NCI-H510A (cell line): ENCODE measurements around the gene TTC3.
"Not testable (repeated sequence)": the region's sequence is repeated elsewhere in the genome, so short reads cannot be mapped to it uniquely, and the experiment has no call there.

Experiments
- DNase-seq: peaks from one replicate; lab custom pipeline; 2025; lab: John Stamatoyannopoulos, UW

Gene TTC3

GRCh38 chr21:37072988-37073416 is at the start of gene TTC3, which contains the start of gene PIGP:
Gene TTC3, plus strand, starts transcription at chr21:37073254. Its CDS starts 14,004 bp downstream, at chr21:37087258.
Gene PIGP, minus strand, starts transcription at chr21:37073071. Its CDS starts 556 bp downstream, at chr21:37072515.
- DNase-seq = peak; percentile 86

GRCh38 chr21:37026499-37026898 is 46.6 kb upstream of the TTC3 start:
- no peak for DNase-seq

DNA sequence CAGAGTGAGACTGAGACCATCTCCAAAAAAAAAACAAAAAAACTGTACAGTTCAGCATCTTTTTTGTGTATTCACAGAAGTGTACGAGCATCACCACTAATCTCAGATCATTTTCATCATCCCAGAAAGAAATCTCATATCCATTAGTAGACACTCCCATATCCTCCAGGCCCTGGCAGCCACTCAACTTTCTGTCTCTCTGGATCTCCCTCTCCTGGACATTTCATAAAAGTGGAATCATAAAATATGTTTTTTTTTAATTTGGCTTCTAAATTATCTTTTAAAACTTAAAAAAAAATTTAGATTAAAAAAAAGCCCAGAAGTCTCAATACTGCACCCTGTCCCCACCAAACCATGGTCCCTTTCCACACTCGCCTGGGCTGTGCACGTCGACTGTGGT is 44.5 kb upstream of the TTC3 start:
- no peak for DNase-seq

DNA sequence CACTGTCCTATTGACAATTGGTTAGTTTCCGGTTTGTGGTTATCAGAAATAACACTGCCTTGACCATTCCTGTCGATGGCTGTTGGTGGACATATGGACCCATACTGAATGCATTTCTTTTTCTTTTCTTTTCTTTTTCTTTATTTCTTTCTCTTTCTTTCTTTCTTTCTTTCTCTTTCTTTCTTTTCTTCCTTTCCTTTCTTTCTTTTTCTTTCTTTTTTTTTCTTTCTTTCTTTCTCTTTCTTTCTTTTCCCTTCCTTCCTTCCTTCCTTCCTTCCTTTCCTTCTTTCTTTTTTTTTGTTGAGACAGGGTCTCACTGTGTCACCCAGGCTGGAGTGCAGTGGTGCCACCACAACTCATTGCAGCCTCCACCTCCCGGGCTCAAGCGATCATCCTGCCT is 42.2 kb upstream of the TTC3 start:
- DNase-seq = no peak

GRCh38 chr21:37032293-37032692 is 40.8 kb upstream of the TTC3 start:
- DNase-seq = no peak

DNA sequence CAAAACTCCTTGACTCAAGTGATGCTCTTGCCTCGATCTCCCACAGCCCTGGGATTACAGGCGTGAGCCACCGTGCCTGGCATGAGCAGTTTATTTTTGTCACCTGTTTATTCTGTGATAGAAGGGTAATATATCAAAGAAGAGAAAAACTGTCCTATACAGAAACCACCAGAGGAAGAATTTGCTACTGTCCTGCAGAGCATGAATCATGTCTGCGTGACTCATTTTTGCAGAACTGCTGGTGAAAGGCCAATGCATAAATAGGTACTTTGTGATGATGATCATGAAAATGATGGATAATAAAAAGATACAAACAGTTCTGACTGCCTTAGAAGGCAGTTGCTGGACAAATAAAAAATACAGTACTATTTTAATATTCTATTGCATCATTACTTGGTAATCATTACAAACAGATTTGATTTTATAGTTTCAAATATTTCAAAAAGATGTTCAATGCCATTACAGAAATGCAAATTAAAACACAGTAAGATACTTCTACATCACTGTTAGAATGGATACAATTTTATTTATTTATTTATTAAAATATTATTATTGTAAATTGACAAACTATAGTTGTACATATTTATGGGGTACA is 40.1 kb upstream of the TTC3 start:
- no peak for DNase-seq

DNA sequence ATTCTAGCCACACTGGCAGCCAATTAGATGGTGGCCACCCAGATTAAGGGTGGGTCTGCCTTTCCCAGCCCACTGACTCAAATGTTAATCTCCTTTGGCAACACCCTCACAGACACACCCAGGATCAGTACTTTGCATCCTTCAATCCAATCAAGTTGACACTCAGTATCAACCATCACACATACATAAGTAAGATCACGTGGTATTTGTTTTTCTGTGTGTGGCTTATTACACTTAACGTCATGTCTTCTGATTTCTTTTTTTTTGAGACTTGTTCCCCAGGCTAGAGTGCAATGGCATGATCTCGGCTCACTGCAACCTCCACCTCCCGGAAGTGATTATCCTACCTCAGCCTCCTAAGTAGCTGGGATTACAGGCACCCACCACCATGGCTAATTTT is 38.7 kb upstream of the TTC3 start:
- not testable (repeated sequence) for DNase-seq

DNA sequence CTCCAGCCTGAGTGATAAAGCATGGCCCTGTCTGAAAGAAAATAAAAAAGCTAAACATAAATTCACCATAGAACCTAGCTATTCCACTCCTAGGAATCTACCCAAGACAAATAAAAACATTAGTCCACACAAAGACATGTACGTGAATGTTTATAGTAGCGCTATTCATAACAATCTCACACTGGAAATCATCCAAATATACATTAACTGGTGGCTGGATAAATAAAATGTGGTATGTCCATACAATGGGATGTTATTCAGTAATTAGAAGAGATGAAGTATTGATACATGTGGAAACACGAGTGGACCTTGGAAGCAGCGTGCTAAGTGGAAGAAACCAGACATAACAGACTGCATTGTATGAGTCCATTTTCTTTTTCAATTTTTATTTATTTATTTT is 36.9 kb upstream of the TTC3 start:
- no peak for DNase-seq

DNA sequence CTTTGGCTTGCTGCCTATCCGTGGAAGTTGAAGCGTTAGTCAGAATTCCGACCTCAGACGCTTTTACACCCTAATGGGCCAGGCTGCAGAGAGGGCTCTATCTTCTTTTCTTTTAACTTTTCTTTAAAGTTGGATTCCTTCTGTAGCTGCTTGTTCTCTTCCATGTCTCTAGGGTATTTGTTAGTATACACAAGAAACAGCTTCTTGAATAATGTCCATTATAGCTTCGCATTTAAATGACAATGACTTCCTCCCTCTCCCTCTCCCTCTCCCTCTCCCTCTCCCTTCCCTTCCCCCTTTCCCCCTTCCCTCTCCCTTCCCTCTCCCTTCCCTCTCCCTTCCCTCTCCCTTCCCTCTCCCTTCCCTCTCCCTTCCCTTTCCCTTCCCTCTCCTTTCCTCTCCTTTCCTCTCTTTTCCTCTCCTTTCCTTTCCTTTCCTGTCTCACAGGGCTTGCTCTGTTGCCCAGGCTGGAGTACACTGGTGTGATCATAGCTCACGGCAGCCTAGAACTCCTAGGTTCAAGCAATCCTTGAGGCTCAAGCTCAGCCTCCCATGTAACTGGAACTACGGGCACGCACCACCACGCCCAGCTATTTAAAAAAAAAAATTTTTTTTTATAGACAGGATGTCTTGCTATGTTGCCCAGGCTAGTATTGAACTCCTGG is 33.5 kb upstream of the TTC3 start:
- no peak for DNase-seq

GRCh38 chr21:37040212-37040611 is 32.8 kb upstream of the TTC3 start:
- no peak for DNase-seq

GRCh38 chr21:37041706-37042271 is 31.3 kb upstream of the TTC3 start:
- peak; percentile 51 for DNase-seq

GRCh38 chr21:37043818-37044217 is 29.2 kb upstream of the TTC3 start:
- DNase-seq = no peak

- DNase-seq = no peak
Measured at GRCh38 chr21:37044643-37045042, 28.4 kb upstream of the TTC3 start.

DNA sequence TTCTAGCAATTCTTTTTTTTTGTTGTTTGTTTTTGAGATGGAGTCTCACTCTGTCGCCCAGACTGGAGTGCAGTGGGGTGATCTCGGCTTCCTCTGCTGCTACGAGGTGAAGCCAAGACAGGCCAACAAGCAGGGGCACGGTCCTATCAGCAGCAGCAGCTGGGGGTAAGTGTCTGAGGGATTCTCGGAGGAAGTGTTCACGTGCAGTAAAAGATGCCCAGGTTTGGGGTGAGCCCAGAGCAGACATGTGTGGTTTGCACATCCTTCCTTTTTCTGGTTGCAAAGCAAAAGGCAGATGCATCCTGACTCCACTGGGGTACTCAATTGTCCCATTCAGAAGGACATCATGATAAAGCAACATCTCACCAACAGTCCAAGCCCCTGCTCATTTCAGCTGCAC is 27.9 kb upstream of the TTC3 start:
- no peak for DNase-seq

- no peak for DNase-seq
Measured at GRCh38 chr21:37045556-37045955, 27.5 kb upstream of the TTC3 start.

DNA sequence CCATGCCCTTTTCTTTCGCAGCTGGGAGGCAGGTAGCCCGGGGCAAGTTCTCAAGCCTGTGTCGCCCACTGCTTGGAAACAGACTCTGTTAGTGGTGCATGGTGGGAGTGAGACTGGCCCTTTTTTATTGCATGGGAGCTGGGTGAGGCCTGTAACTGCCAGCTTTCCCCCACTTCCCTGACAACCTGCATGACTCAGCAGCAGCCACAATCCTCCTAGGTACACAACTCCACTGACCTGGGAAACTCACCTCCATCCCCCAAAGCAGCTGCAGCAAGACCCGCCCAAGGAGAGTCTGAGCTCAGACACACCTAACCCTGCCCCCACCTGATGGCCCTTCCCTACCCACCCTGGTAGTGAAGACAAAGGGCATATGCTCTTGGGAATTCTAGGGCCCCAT is 26.0 kb upstream of the TTC3 start:
- no peak for DNase-seq

- DNase-seq = not testable (repeated sequence)
Measured at GRCh38 chr21:37049741-37050140, 23.3 kb upstream of the TTC3 start.

GRCh38 chr21:37055271-37055855 is 17.7 kb upstream of the TTC3 start:
- no peak for DNase-seq

GRCh38 chr21:37057614-37058013 is 15.4 kb upstream of the TTC3 start:
- DNase-seq = no peak

DNA sequence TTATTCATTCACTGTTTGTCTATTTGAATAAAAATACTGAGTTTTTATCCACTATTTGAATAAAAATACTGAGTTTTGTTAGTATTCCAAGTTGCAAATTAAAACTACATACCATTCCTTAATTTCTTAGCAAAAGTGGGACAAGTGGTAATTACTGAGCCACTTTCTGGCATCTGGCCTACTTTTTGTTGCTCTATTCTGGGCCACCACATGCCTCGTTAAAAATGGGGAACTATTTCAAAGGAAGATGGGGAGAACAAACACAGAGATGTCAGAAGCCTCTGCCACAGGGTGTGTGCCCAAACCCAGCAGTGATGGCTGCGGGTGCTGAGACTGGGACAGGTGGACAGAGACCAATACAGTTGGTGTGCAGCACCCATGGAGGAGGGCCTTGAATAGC is 14.8 kb upstream of the TTC3 start:
- no peak for DNase-seq

GRCh38 chr21:37059181-37059580 is 13.9 kb upstream of the TTC3 start:
- no peak for DNase-seq

GRCh38 chr21:37060296-37060695 is 12.8 kb upstream of the TTC3 start:
- peak; percentile 90 for DNase-seq

DNA sequence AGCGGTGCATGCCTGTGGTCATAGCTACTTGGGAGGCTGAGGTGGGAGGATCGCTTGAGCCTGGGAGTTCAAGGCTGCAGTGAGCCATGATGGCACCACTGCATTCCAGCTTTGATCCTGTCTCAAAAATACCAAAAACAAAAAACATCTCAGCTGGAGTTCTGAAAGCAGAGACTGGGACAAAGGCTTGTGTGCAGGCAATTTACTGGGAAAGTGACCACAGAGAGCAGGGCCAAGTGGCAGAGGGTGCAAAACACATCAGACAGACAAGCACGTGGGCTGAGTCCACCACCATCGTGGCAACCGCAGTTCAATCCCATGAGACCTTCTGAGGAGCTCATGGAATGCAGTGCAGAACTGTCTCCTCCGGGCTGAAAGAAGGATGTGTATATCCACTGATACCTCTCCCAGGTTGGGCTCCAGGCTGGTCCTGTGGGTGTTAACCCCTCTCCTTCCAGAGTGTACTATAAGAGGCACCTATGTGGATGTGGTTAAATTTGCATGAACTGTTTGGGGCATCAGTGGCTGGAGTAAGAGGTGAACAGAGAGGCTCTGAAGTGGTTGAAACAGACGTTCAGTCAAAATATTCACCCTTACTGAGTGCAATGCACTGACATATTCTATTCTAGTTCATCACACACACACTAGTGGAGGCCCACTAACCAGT is 11.0 kb upstream of the TTC3 start:
- DNase-seq = no peak
